Measurements from ENCODE around the gene ZMIZ1.

Gene ZMIZ1

GRCh38 chr10:79206300-79207095, 137.7 kb downstream of the ZMIZ1 start:
- no peak for DNase-seq (ENCODE audit: low read depth)

- DNase-seq (ENCODE audit: low read depth) = no peak
These were observed 138.3 kb downstream of the ZMIZ1 start for GRCh38 chr10:79207096-79207357.

- DNase-seq (ENCODE audit: low read depth) = no peak
These were observed 139.0 kb downstream of the ZMIZ1 start for GRCh38 chr10:79207726-79208125.

GRCh38 chr10:79208251-79208983, 139.7 kb downstream of the ZMIZ1 start:
- DNase-seq (ENCODE audit: low read depth) = no peak

GRCh38 chr10:79209340-79209739, 140.6 kb downstream of the ZMIZ1 start:
- no peak for DNase-seq (ENCODE audit: low read depth)

- DNase-seq (ENCODE audit: low read depth) = no peak
These were observed 141.1 kb downstream of the ZMIZ1 start for GRCh38 chr10:79209831-79210230.

- DNase-seq (ENCODE audit: low read depth) = no peak
These were observed 141.9 kb downstream of the ZMIZ1 start for GRCh38 chr10:79210672-79211071.

- DNase-seq (ENCODE audit: low read depth) = no peak
These were observed 142.8 kb downstream of the ZMIZ1 start for GRCh38 chr10:79211616-79212015.

GRCh38 chr10:79215531-79215930, 146.8 kb downstream of the ZMIZ1 start:
- no peak for DNase-seq (ENCODE audit: low read depth)

GRCh38 chr10:79219322-79219957, 150.7 kb downstream of the ZMIZ1 start:
- DNase-seq (ENCODE audit: low read depth) = no peak

- no peak for DNase-seq (ENCODE audit: low read depth)
These were observed 151.5 kb downstream of the ZMIZ1 start for GRCh38 chr10:79220307-79220706.

GRCh38 chr10:79221110-79222051, 152.6 kb downstream of the ZMIZ1 start:
- DNase-seq (ENCODE audit: low read depth) = no peak

GRCh38 chr10:79222186-79222585, 153.4 kb downstream of the ZMIZ1 start:
- no peak for DNase-seq (ENCODE audit: low read depth)

- no peak for DNase-seq (ENCODE audit: low read depth)
These were observed 154.6 kb downstream of the ZMIZ1 start for GRCh38 chr10:79223091-79224048.

GRCh38 chr10:79224263-79224949, 155.6 kb downstream of the ZMIZ1 start:
- no peak for DNase-seq (ENCODE audit: low read depth)

GRCh38 chr10:79224992-79225391, 156.2 kb downstream of the ZMIZ1 start:
- DNase-seq (ENCODE audit: low read depth) = no peak

GRCh38 chr10:79226391-79227245, 157.9 kb downstream of the ZMIZ1 start:
- DNase-seq (ENCODE audit: low read depth) = no peak

- DNase-seq (ENCODE audit: low read depth) = no peak
These were observed 160.3 kb downstream of the ZMIZ1 start for GRCh38 chr10:79229071-79229541.

GRCh38 chr10:79229830-79230327, 161.1 kb downstream of the ZMIZ1 start:
- no peak for DNase-seq (ENCODE audit: low read depth)
